RWPE1 (cell line): Measurements from ENCODE around the gene ITPR3.
A peak's percentile ranks its signal among the peaks of the same experiment; 100 is the strongest.
"Not testable (repeated sequence)": the region's sequence is repeated elsewhere in the genome, so short reads cannot be mapped to it uniquely, and the experiment has no call there.

ENCODE experiments used
- CTCF ChIA-PET: fragments of 350-600 bp; sonication (Branson Sonifier 250); formaldehyde crosslinking; extraction: SDS; loops from one replicate; lab custom pipeline; 2021; lab: Yijun Ruan, JAX
- POLR2A ChIA-PET: fragments of 400-600 bp; formaldehyde crosslinking; extraction: SDS; loops from one replicate; lab custom pipeline; 2020; ENCODE audit warnings: antibody characterized with exemption; ENCODE audit not compliant: low non-redundant PET; lab: Yijun Ruan, JAX
- DNase-seq: peaks from one replicate; pipeline ENCODE4 v3.0.0; 2012; ENCODE audit warnings: low spot score
- H3K27ac ChIP-seq: fragments of 450-650 bp; 2 replicates; pipeline ENCODE4 v1.5.1; 2017
- TF ChIP-seq, protein P1 (sequence below): fragments of 450-650 bp; conservative IDR thresholded peaks from 2 replicates; pipeline ENCODE4 v1.5.1; 2017; ENCODE audit warnings: low read depth, mild to moderate bottlenecking

ITPR3 gene

DNA sequence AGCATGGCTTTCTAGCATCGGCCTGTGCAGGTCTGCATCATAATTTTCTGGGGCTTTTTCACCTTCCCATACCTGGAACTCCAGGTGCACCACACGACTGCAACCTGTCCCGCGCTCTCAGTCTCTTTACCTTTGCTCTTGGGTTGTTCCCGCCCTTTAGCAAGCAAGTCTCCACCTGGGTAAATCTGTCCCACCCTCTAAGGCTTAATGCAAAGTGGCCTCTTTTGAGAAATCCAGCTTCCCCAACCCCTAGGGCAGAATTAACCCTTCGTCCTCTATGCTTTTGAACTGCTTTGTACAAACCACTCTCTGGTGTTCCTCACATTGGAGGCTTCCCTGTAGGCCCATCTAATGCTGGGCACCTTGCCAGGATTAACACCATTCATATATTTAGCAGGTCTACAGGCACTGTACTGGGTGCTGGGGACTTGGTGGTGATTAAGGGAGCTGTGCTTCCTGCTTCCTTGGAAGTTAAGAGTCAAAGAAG, 2.8 kb downstream of the ITPR3 start:
- TF ChIP-seq, protein P1, sequence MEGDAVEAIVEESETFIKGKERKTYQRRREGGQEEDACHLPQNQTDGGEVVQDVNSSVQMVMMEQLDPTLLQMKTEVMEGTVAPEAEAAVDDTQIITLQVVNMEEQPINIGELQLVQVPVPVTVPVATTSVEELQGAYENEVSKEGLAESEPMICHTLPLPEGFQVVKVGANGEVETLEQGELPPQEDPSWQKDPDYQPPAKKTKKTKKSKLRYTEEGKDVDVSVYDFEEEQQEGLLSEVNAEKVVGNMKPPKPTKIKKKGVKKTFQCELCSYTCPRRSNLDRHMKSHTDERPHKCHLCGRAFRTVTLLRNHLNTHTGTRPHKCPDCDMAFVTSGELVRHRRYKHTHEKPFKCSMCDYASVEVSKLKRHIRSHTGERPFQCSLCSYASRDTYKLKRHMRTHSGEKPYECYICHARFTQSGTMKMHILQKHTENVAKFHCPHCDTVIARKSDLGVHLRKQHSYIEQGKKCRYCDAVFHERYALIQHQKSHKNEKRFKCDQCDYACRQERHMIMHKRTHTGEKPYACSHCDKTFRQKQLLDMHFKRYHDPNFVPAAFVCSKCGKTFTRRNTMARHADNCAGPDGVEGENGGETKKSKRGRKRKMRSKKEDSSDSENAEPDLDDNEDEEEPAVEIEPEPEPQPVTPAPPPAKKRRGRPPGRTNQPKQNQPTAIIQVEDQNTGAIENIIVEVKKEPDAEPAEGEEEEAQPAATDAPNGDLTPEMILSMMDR, result no peak
- POLR2A ChIA-PET, result no interaction called here
- CTCF ChIA-PET, result interaction anchor here (0.6 to 1.2 kb wide), 2 partner anchors 24 to 34 kb away, joined by 3 to 4 read pairs; no protein-coding TSS in a partner anchor
- H3K27ac ChIP-seq, result peak overlapping the region; percentile 98
- no peak for DNase-seq

DNA sequence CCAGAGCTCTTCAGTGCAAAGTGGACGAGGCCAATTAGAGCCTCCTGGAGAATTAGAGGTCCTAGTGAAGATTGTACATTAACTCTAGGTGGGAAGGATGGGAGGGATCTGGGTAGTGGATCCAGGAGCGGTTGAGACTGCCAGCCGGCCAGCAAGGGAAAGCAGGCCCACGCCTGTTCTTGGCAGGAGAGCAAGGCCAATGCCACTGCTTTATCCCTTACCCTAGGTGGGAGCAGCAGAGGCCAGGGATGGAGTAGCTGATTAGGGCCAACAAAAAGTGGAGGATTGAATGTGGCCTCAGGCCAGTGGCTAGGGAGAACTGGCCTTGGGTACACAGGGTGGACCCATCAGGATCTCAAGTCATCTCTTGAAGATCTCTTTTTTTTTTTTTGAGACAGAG, 3.7 kb downstream of the ITPR3 start:
- ChIA-PET CTCF (interaction anchor here (0.7 kb wide), 1 partner anchor 45 kb away, joined by 3 read pairs; the partner anchor contains the start of gene BAK1), POLR2A (no interaction called here)
- DNase-seq, result no peak
- H3K27ac ChIP-seq, result peak overlapping the region; percentile 98
- TF ChIP-seq, protein P1, result no peak

DNA sequence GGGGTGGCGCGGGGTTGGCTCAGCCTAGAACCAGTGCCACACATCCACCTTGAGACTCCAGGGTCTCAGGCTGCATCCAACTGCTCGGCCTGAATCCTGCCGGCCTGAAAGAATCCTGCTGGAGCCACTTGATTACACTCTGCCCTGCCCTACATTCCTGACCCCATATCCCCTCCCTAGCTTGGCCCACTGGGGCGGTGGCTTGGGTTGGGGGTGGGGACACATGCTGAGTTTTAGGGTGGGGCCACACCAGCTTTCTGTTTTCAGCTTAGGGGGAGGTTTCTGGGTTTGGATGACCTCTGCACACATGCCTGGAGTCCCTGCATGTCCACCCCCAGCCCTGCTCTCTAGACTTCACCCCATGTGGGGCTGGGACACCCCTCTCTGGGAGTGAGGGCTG, 6.8 kb downstream of the ITPR3 start:
- ChIA-PET POLR2A (no interaction called here), CTCF (no interaction called here)
- H3K27ac ChIP-seq, result peak overlapping the region; percentile 77
- TF ChIP-seq, protein P1, result no peak
- no peak for DNase-seq

DNA sequence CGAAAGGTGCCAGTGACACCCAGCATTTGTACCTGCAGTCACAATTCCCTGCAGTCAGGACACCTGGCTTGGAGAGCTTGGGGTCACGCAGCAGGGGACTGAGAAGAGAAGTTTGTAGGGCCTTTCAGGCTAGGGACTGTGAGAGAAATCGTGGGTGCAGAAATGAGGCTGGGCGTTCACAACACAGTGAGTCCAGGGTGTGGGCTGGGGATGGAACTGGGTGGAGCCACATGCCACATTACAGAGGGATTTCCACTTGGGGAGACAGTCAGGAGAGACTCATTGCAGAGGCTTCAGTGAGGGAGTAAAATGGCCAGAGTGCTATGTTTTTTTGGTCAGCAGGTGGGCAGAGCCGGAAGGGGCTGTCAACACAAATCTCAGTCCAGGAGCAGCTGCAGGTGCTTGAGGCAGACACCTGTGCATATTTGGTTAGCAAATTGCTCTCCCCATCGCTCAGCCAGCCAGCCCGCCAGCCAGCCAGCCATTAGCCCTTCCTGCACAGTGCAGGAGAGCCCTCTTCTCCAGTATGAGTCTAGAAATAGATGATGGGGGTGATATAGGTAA, 7.4 kb downstream of the ITPR3 start:
- CTCF ChIA-PET, result interaction anchor here (0.6 kb wide), 1 partner anchor 33 kb away, joined by 4 read pairs; no protein-coding TSS in a partner anchor
- no peak for DNase-seq
- peak overlapping the region; percentile 77 for H3K27ac ChIP-seq
- POLR2A ChIA-PET, result no interaction called here
- TF ChIP-seq, protein P1, result no peak

DNA sequence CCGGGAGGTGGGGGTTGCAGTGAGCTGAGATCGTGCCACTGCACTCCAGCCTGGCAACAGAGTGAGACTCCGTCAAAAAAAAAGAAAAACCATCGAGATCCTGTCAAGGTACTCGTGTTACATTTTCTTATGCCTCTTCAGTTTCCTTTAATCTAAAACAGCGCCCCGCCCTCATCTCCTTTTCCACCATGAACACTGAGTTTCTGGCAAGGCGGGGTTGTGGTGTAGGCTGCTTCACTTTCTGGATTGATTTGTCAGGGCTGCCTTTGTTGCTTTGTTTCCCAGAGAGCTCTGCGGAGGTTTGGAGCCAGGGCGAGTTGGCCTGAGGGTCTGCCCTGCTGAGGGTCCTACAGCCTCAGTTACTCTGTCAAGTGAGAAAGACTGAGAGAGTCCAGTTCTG, 8.9 kb downstream of the ITPR3 start:
- DNase-seq, result no peak
- TF ChIP-seq, protein P1, result no peak
- POLR2A ChIA-PET, result no interaction called here
- CTCF ChIA-PET, result interaction anchor here (0.6 kb wide), 1 partner anchor 77 kb away, joined by 3 read pairs; no protein-coding TSS in a partner anchor
- peak overlapping the region; percentile 88 for H3K27ac ChIP-seq

DNA sequence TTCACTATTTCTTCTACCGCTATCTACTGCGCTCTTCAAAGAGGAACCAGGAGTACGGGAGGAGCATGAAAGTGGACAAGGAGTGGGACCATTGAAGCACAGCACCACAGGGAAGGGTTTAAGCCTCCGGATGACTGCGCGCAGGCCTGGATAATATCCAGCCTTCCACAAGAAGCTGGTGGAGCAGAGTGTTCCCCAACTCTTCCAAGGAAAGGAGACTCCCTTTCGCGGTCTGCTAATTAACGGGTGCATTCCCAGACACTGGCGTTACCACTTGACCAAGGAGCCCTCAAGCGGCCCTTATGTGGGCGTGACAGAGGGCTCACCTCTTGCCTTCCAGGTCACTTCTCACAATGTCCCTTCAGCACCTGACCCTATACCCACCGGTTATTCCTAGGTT, 10.4 kb downstream of the ITPR3 start:
- CTCF ChIA-PET, result interaction anchor here (1.2 to 2.2 kb wide), 3 partner anchors 10 to 42 kb away, joined by 3 to 17 read pairs (median 3); partner anchors contain the start of gene ITPR3
- DNase-seq, POLR2A ChIA-PET: not testable (repeated sequence)
- peak overlapping the region; percentile 88 for H3K27ac ChIP-seq

DNA sequence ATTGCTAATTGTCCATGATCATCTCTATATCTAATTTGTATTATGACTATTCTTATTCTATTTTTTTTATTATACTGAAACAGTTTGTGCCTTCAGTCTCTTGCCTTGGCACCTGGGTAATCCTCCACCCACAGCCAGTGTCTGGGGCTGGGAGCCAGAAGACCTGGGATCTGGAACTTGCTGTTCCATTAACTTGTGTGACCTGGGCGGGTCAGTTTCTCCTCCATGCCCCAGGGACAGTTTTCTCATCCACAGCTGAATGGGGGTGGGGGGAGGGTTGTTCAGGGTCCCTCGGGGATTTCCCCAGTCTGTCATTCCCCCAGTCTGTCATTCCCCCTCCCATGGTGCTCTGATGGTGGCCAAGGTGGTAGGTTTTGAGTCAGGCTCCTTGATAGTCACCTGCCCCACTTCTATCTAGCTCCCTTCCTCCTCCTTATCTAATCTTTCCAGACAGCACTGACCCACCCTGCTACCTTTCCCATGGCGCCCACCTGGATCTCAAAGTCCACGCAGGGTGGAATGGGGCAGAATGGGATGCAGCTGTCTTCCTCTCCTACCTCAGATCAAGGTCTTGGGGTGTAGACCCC, 10.9 kb downstream of the ITPR3 start:
- TF ChIP-seq, protein P1, result no peak
- DNase-seq, result no peak
- POLR2A ChIA-PET, result no interaction called here
- CTCF ChIA-PET, result interaction anchor here (0.6 to 2.2 kb wide), 5 partner anchors 10 to 45 kb away, joined by 3 to 17 read pairs (median 3); partner anchors contain the start of gene ITPR3
- peak overlapping the region; percentile 88 for H3K27ac ChIP-seq
